Measurements from ENCODE around the gene SPPL2A. TPM values are rescaled to one million over a fixed set of nuclear protein-coding genes. Genes with fewer than 3 reads are reported as not detected.
"Not testable (repeated sequence)": the region's sequence is repeated elsewhere in the genome, so short reads cannot be mapped to it uniquely, and the experiment has no call there.

The SPPL2A gene
- total RNA-seq, 2 donors from 2014 or later = 263 to 348 TPM

GRCh38 chr15:50702762-50703334, 62.7 kb downstream of the SPPL2A start:
- ATAC-seq (no peak), DNase-seq (no peak)
- intact Hi-C loops (cut with DNase I, micrococcal nuclease) = no loop called here

- DNase-seq (no peak), ATAC-seq (no peak)
- intact Hi-C loops (cut with DNase I, micrococcal nuclease) = no loop called here
Measured at GRCh38 chr15:50698101-50698500, 67.4 kb downstream of the SPPL2A start.

- intact Hi-C loops (cut with DNase I, micrococcal nuclease) = no loop called here
- ATAC-seq (no peak), DNase-seq (no peak)
Measured at GRCh38 chr15:50697109-50697797, 68.3 kb downstream of the SPPL2A start.

GRCh38 chr15:50694634-50695165, 70.8 kb downstream of the SPPL2A start:
- intact Hi-C loops (cut with DNase I, micrococcal nuclease); DNase-seq; ATAC-seq: not testable (repeated sequence)

GRCh38 chr15:50687302-50687902, 78.1 kb downstream of the SPPL2A start:
- DNase-seq = no peak
- ATAC-seq = no peak
- intact Hi-C loops (cut with DNase I, micrococcal nuclease) = loop anchor here in 1 of 2 donors (10.0 kb wide), 2 partner anchors 187 to 217 kb away; partner anchors contain the start of gene AP4E1

GRCh38 chr15:50686469-50687301, 78.8 kb downstream of the SPPL2A start, which contains the start of gene TRPM7:
TSS of gene TRPM7 (minus strand) at chr15:50686797. CDS start at chr15:50686533, 264 bp downstream.
- intact Hi-C loops (cut with DNase I, micrococcal nuclease) = loop anchor here in 1 of 2 donors (10.0 kb wide), 2 partner anchors 188 to 218 kb away; partner anchors contain the start of gene AP4E1
- DNase-seq (peak; percentile 83 to 93), ATAC-seq (peak; percentile 93)

GRCh38 chr15:50685976-50686468, 79.5 kb downstream of the SPPL2A start:
- peak; percentile 69 for ATAC-seq
- intact Hi-C loops (cut with DNase I, micrococcal nuclease) = loop anchor here in 1 of 2 donors (10.0 kb wide), 2 partner anchors 189 to 219 kb away; partner anchors contain the start of gene AP4E1

GRCh38 chr15:50685191-50685975, 80.1 kb downstream of the SPPL2A start:
- ATAC-seq = no peak
- intact Hi-C loops (cut with DNase I, micrococcal nuclease) = loop anchor here in 1 of 2 donors (10.0 kb wide), 2 partner anchors 189 to 219 kb away; partner anchors contain the start of gene AP4E1
- no peak for DNase-seq

More at GRCh38 chr15:50685976-50686468, 79.5 kb downstream of the SPPL2A start:
- peak; percentile 61 to 65 for DNase-seq

- no peak for ATAC-seq
- no peak for DNase-seq
- intact Hi-C loops (cut with DNase I, micrococcal nuclease) = loop anchor here in 1 of 2 donors (10.0 kb wide), 2 partner anchors 193 to 223 kb away; partner anchors contain the start of gene AP4E1
Measured at GRCh38 chr15:50681467-50681866, 84.0 kb downstream of the SPPL2A start.

- DNase-seq (no peak), ATAC-seq (peak; percentile 43)
- intact Hi-C loops (cut with DNase I, micrococcal nuclease) = loop anchor here in 1 of 2 donors (5.0 kb wide), 1 partner anchor 195 kb away; no protein-coding TSS in a partner anchor
Measured at GRCh38 chr15:50676799-50677483, 88.6 kb downstream of the SPPL2A start.

GRCh38 chr15:50675535-50676144, 89.9 kb downstream of the SPPL2A start:
- ATAC-seq = peak; percentile 33
- no peak for DNase-seq
- intact Hi-C loops (cut with DNase I, micrococcal nuclease) = loop anchor here in 1 of 2 donors (5.0 kb wide), 1 partner anchor 197 kb away; no protein-coding TSS in a partner anchor

- intact Hi-C loops (cut with DNase I, micrococcal nuclease) = no loop called here
- ATAC-seq = no peak
Measured at GRCh38 chr15:50670115-50670514, 95.4 kb downstream of the SPPL2A start.

GRCh38 chr15:50669611-50670010, 95.9 kb downstream of the SPPL2A start:
- no peak for ATAC-seq
- DNase-seq = no peak
- intact Hi-C loops (cut with DNase I, micrococcal nuclease) = no loop called here

More at GRCh38 chr15:50670115-50670514, 95.4 kb downstream of the SPPL2A start:
- no peak for DNase-seq

- ATAC-seq (no peak), DNase-seq (no peak)
- intact Hi-C loops (cut with DNase I, micrococcal nuclease) = no loop called here
Measured at GRCh38 chr15:50665938-50666337, 99.6 kb downstream of the SPPL2A start.

- DNase-seq (no peak), ATAC-seq (no peak)
- intact Hi-C loops (cut with DNase I, micrococcal nuclease) = no loop called here
Measured at GRCh38 chr15:50655555-50655954, 110.0 kb downstream of the SPPL2A start.

- no peak for ATAC-seq
- intact Hi-C loops (cut with DNase I, micrococcal nuclease) = no loop called here
- DNase-seq = no peak
Measured at GRCh38 chr15:50653156-50653743, 112.3 kb downstream of the SPPL2A start.
